AG04449 (cell line): ENCODE data around the gene RDH13.
"Not testable (repeated sequence)": the region's sequence is repeated elsewhere in the genome, so short reads cannot be mapped to it uniquely, and the experiment has no call there.

Experiments
- CTCF ChIA-PET: fragments of 350-600 bp; formaldehyde crosslinking; extraction: SDS; loops from one replicate; lab custom pipeline; 2021; ENCODE audit warnings: antibody characterized with exemption; lab: Yijun Ruan, JAX
- POLR2A ChIA-PET: fragments of 400-600, 350-600 bp; formaldehyde crosslinking; extraction: SDS; loops from one replicate; lab custom pipeline; 2020; ENCODE audit warnings: antibody characterized with exemption, inconsistent platforms; lab: Yijun Ruan, JAX
- DNase-seq: peaks from one replicate; pipeline ENCODE4 v3.0.0-alpha.2; 2010; ENCODE audit warnings: low read depth, low spot score
- H3K4me3 ChIP-seq: 2 replicates; pipeline ENCODE4 v1.5.1; 2011; ENCODE audit warnings: low read depth, mild to moderate bottlenecking, control low read depth, low read length
- TF ChIP-seq, protein P1 (sequence below): IDR thresholded peaks from one replicate; pipeline ENCODE4 v1.5.1; 2011; ENCODE audit warnings: mild to moderate bottlenecking, moderate library complexity, low read length, control low read depth, inconsistent platforms; ENCODE audit not compliant: insufficient read depth; ENCODE audit errors: missing control alignments

The RDH13 gene

DNA sequence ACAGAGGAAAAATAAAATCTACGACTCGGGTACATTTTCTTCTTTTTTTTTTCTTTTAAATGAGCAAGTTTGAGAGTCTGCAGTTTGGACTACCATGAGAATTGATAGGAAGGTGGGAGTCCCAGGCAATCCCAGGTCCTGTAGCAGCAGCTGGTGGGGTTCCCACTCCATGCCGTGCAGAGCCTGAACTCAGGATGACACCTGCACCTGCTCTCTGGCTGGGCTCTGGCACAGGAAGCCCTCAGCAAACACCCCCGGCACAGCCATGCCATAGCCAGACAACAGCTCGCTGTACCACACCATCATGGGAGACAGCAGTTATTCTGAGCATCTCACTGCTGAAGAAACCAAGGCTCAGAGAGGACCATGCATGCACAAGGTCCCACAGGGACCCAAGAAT, 18.7 kb downstream of the RDH13 start:
- DNase-seq: no peak
- CTCF ChIA-PET: no interaction called here
- POLR2A ChIA-PET: interaction anchor here (0.7 kb wide), 1 partner anchor 12 kb away, joined by 3 read pairs; no protein-coding TSS in a partner anchor
- H3K4me3 ChIP-seq: no peak overlapping the region
- TF ChIP-seq, protein P1, sequence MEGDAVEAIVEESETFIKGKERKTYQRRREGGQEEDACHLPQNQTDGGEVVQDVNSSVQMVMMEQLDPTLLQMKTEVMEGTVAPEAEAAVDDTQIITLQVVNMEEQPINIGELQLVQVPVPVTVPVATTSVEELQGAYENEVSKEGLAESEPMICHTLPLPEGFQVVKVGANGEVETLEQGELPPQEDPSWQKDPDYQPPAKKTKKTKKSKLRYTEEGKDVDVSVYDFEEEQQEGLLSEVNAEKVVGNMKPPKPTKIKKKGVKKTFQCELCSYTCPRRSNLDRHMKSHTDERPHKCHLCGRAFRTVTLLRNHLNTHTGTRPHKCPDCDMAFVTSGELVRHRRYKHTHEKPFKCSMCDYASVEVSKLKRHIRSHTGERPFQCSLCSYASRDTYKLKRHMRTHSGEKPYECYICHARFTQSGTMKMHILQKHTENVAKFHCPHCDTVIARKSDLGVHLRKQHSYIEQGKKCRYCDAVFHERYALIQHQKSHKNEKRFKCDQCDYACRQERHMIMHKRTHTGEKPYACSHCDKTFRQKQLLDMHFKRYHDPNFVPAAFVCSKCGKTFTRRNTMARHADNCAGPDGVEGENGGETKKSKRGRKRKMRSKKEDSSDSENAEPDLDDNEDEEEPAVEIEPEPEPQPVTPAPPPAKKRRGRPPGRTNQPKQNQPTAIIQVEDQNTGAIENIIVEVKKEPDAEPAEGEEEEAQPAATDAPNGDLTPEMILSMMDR: no peak

DNA sequence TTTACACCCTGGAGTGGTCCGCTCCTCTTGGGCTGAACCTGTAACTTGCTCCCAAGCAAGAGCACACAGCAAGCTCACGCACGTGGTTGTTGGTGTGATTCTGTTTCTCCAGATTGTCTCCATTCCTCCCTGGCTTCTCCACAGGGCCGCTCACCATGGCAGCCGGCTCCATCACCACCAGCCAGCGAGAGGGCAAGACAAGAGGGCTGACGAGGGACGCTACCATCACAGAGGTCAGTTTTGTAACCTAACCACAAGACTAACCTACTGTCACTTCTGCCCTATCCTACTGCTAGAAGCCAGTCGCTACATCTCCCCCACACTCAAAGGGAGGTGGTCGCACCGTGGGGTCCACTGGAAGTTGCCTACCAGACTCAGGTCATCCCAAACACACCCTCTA, 20.3 kb downstream of the RDH13 start:
- TF ChIP-seq, protein P1: no peak
- H3K4me3 ChIP-seq: no peak overlapping the region
- ChIA-PET CTCF (no interaction called here), POLR2A (no interaction called here)
- no peak for DNase-seq

DNA sequence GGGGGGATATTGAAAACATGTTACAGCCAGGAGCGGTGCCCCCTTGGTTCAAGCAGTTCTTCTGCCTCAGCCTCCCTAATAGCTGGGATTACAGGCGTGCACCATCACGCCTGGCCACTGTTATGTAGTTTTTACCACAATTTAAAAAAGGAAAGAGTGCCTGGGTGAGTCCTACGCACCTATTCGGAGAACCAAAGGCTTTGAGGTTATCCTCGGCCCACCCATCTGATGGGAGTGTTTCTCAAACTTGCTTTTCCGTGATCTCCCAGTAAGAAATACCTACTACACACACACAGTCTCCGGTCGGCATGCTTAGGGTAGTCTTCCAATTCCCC, 20.6 kb downstream of the RDH13 start:
- TF ChIP-seq, protein P1: no peak
- ChIA-PET CTCF (no interaction called here), POLR2A (no interaction called here)
- H3K4me3 ChIP-seq: no peak overlapping the region
- DNase-seq: no peak

DNA sequence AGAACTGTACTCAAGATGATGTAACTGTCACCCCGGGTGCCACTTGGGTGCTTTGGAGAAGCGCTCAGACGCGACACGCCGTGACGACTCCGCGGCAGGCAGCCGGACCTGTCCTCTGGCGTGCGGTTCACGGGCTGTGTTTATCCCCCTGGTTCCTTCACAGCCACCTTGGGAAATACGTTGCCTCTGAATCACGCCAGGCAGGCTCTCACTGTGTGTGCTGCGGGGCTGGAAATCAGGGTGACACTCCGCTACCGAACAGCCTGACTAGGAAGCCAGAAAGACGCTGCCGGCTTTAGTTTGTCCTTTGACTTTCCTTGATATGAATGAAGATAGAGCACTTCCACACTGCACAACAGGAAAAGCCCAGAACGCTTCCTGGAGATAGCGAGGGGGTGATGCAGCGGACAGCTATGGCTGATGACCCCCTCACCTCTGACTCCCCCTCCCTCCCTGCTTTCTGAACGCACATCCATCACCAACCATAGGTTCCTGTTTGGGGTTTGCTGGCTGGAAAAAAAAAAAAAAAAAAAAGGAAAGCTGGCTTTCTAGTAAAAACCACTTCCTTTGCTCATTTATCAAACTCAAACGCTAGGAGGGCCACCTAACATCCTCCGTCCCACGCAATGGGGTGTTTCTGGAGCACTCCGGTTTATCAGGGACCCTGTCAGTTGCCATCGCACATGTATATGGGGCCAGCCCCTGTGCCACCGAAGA, 21.2 kb downstream of the RDH13 start:
- H3K4me3 ChIP-seq: no peak overlapping the region
- no peak for DNase-seq
- CTCF ChIA-PET: no interaction called here
- POLR2A ChIA-PET: no interaction called here
- TF ChIP-seq, protein P1: no peak

DNA sequence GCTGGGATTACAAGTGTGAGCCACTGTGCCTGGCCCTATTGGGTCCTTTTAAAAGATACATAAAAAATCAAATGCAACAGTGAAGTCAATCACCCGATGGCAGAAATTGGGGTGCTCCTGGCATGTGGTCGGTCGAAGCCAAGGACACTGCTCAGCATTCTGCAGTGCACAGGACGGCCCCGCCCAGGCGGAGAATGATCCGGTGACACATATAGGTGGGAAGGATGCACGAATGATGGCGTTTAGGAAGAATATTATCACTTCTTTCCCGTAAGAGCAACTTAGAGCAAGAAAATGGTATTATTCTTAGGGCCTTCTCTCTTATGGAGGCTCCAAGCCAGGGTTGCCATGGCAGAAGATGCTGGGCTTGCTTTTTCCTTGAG, 21.7 kb downstream of the RDH13 start:
- DNase-seq: no peak
- POLR2A ChIA-PET: no interaction called here
- CTCF ChIA-PET: no interaction called here
- TF ChIP-seq, protein P1: no peak
- no peak overlapping the region for H3K4me3 ChIP-seq

DNA sequence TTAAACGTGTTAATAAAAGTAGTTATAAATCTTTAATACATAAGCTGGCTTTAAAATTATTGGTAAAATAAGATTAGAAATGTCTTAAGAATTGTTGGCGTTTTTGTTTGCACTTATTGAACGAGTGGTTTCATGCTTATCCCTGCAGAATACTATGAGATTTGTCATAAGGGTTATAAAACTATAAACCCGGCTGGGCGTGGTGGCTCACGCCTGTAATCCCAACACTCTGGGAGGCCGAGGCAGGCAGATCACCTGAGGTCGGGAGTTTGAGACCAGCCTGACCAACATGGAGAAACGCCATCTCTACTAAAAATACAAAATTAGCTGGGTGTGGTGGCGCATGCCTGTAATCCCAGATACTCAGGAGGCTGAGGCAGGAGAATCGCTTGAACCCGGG, 22.3 kb downstream of the RDH13 start:
- DNase-seq, POLR2A ChIA-PET, CTCF ChIA-PET, H3K4me3 ChIP-seq: not testable (repeated sequence)

DNA sequence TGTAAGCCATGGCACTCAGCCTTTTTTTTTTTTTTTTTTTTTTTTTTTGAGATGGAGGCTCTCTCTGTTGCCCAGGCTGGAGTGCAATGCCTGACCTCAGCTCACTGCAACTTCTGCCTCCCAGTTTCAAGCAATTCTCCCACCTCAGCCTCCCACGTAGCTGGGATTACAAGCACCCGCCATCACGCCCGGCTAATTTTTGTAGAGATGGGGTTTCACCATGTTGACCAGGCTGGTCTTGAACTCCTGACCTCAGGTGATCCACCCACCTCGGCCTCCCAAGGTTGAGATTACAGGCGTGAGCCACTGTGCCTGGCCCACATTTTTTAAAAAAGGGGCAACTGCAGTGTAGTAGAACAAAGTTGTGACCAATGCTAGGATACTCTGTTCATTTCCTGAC, 25.3 kb downstream of the RDH13 start:
- CTCF ChIA-PET, DNase-seq, H3K4me3 ChIP-seq, POLR2A ChIA-PET: not testable (repeated sequence)
